IMR-90 (cell line): ENCODE results near the gene PDE4A. TPM values are rescaled to one million over a fixed set of nuclear protein-coding genes. Genes with fewer than 3 reads are reported as not detected.

ENCODE experiments used
- ATAC-seq: fragments of 200-7000 bp; cut with Tn5 transposase; 2 replicates; pipeline ENCODE4 v1.9.1; 2020; ENCODE audit warnings: low read depth, mild to moderate bottlenecking, moderate library complexity
- BruUV-seq: library from RNA; stranded (reverse); fragments of 400-500 nt; replicated peaks from 2 replicates; lab custom pipeline; 2021; lab: Mats Ljungman, UMichigan
- CTCF ChIA-PET: fragments of 300-600 bp; formaldehyde crosslinking; extraction: SDS; loops from one replicate; lab custom pipeline; 2021; ENCODE audit warnings: antibody characterized with exemption; lab: Yijun Ruan, JAX
- POLR2A ChIA-PET: fragments of 300-600 bp; sonication (Branson Sonifier 250); formaldehyde crosslinking; loops from one replicate; lab custom pipeline; 2022; ENCODE audit warnings: antibody characterized with exemption; ENCODE audit not compliant: unreplicated experiment; lab: Charles Lee
- DNase-seq: peaks from one replicate; pipeline ENCODE4 v3.0.0; 2013
- H2AFZ ChIP-seq: replicated peaks from 2 replicates; pipeline ENCODE3; 2013; ENCODE audit warnings: low read length, mild to moderate bottlenecking; ENCODE audit not compliant: poor library complexity
- H2AK5ac ChIP-seq: 2 replicates; pipeline ENCODE4 v1.6.1; 2013; ENCODE audit warnings: low read depth, low read length, inconsistent platforms
- H2AK9ac ChIP-seq: replicated peaks from 2 replicates; pipeline ENCODE3; 2013; ENCODE audit warnings: mild to moderate bottlenecking, low read depth, low read length, moderate library complexity; ENCODE audit not compliant: poor library complexity
- H2BK120ac ChIP-seq: 2 replicates; pipeline ENCODE4 v1.6.1; 2013; ENCODE audit warnings: low read depth, low read length, inconsistent platforms
- H2BK15ac ChIP-seq: 3 replicates; pipeline ENCODE4 v1.6.1; 2013; ENCODE audit warnings: low read depth, low read length, inconsistent platforms
- H2BK20ac ChIP-seq: 2 replicates; pipeline ENCODE4 v1.6.1; 2013; ENCODE audit warnings: low read depth, mild to moderate bottlenecking, inconsistent platforms, low read length, moderate library complexity
- H2BK5ac ChIP-seq: 2 replicates; pipeline ENCODE4 v1.6.1; 2013; ENCODE audit warnings: mild to moderate bottlenecking, low read depth, low read length, inconsistent platforms; ENCODE audit not compliant: poor library complexity, severe bottlenecking
- H3K14ac ChIP-seq: replicated peaks from 2 replicates; pipeline ENCODE4 v1.6.1; 2013; ENCODE audit warnings: low read depth, low read length, inconsistent platforms
- H3K18ac ChIP-seq: 2 replicates; pipeline ENCODE4 v1.6.1; 2013; ENCODE audit warnings: low read depth, low read length, control low read depth
- H3K23ac ChIP-seq: 2 replicates; pipeline ENCODE4 v1.6.1; 2013; ENCODE audit warnings: low read depth, low read length, inconsistent platforms
- H3K27ac ChIP-seq: 2 replicates; pipeline ENCODE4 v1.5.1; 2013; ENCODE audit warnings: mild to moderate bottlenecking, control low read depth, low read length; ENCODE audit not compliant: insufficient read depth
- H3K27me3 ChIP-seq: 2 replicates; pipeline ENCODE4 v1.6.1; 2013; ENCODE audit warnings: low read length; ENCODE audit not compliant: control insufficient read depth, insufficient read depth
- H3K36me3 ChIP-seq: 2 replicates; pipeline ENCODE4 v1.6.1; 2013; ENCODE audit warnings: low read length, mixed read lengths; ENCODE audit not compliant: control insufficient read depth, insufficient read depth
- H3K4ac ChIP-seq: 2 replicates; pipeline ENCODE4 v1.6.1; 2013; ENCODE audit warnings: low read depth, low read length, inconsistent platforms
- H3K4me1 ChIP-seq: 2 replicates; pipeline ENCODE4 v1.6.1; 2013; ENCODE audit warnings: low read length, mixed read lengths; ENCODE audit not compliant: control insufficient read depth, insufficient read depth
- H3K4me2 ChIP-seq: 2 replicates; pipeline ENCODE4 v1.6.1; 2013; ENCODE audit warnings: low read depth, mild to moderate bottlenecking, control low read depth, low read length, moderate library complexity
- H3K4me3 ChIP-seq: 2 replicates; pipeline ENCODE4 v1.5.1; 2013; ENCODE audit warnings: low read depth, mild to moderate bottlenecking, control low read depth, low read length, moderate library complexity; ENCODE audit not compliant: insufficient read depth
- H3K56ac ChIP-seq: 2 replicates; pipeline ENCODE4 v1.6.1; 2013; ENCODE audit warnings: low read length, inconsistent platforms; ENCODE audit not compliant: insufficient read depth; ENCODE audit errors: extremely low read depth
- H3K79me1 ChIP-seq, 2 experiments: 2 replicates each; pipeline ENCODE4 v1.6.1; 2013; ENCODE audit warnings: low read length in 2 of 2, inconsistent platforms in 1 of 2, low read depth in 1 of 2
- H3K9ac ChIP-seq: 2 replicates; pipeline ENCODE4 v1.6.1; 2013; ENCODE audit warnings: low read depth, low read length, control low read depth
- H3K9me1 ChIP-seq: 2 replicates; pipeline ENCODE4 v1.6.1; 2013; ENCODE audit warnings: low read length, inconsistent platforms; ENCODE audit not compliant: insufficient read depth
- H3K9me3 ChIP-seq: 2 replicates; pipeline ENCODE4 v1.6.1; 2013; ENCODE audit warnings: low read length; ENCODE audit not compliant: control insufficient read depth, insufficient read depth
- H4K20me1 ChIP-seq: 2 replicates; pipeline ENCODE4 v1.6.1; 2013; ENCODE audit warnings: low read length, inconsistent platforms; ENCODE audit not compliant: insufficient read depth
- H4K5ac ChIP-seq: 2 replicates; pipeline ENCODE4 v1.6.1; 2013; ENCODE audit warnings: mild to moderate bottlenecking, low read depth, low read length, control low read depth
- H4K8ac ChIP-seq, 2 experiments: 2 replicates each; pipeline ENCODE4 v1.6.1; 2013; ENCODE audit warnings: low read depth in 2 of 2, low read length in 2 of 2, control low read depth in 1 of 2, inconsistent platforms in 1 of 2
- H4K91ac ChIP-seq: 2 replicates; pipeline ENCODE4 v1.6.1; 2013; ENCODE audit warnings: low read depth, low read length, inconsistent platforms; ENCODE audit not compliant: insufficient read depth
- ELK1 ChIP-seq: fragments of 150-350 bp; IDR thresholded peaks from 2 replicates; pipeline ENCODE4 v1.6.1; 2016; ENCODE audit warnings: low read depth, mild to moderate bottlenecking, low read length, moderate library complexity, borderline replicate concordance
- FOS ChIP-seq: fragments of 150-350 bp; IDR thresholded peaks from 2 replicates; pipeline ENCODE4 v1.6.1; 2016; ENCODE audit warnings: low read depth, low read length
- MAZ ChIP-seq: IDR thresholded peaks from 2 replicates; pipeline ENCODE4 v1.6.1; 2012; ENCODE audit warnings: low read depth, mild to moderate bottlenecking, low read length, improper control_type of control experiment, moderate library complexity, borderline replicate concordance
- MXI1 ChIP-seq: IDR thresholded peaks from 2 replicates; pipeline ENCODE4 v1.6.1; 2012; ENCODE audit warnings: low read depth, mild to moderate bottlenecking, low read length, moderate library complexity, borderline replicate concordance
- POLR2A ChIP-seq: IDR thresholded peaks from 2 replicates; pipeline ENCODE4 v1.6.1; 2012; ENCODE audit warnings: mild to moderate bottlenecking, low read depth, low read length
- RAD21 ChIP-seq: IDR thresholded peaks from 2 replicates; pipeline ENCODE4 v1.6.1; 2012; ENCODE audit warnings: low read length, improper control_type of control experiment
- USF2 ChIP-seq: fragments of 150-350 bp; IDR thresholded peaks from 2 replicates; pipeline ENCODE4 v1.6.1; 2017; ENCODE audit warnings: mild to moderate bottlenecking, antibody characterized with exemption, low read length, low read depth
- WGBS, 2 experiments: methylation state at CpG; one replicate each; pipeline versions ENCODE4 v1.1.5 to v1.1.7; 2013; ENCODE audit warnings: missing lambda C conversion rate in 2 of 2; ENCODE audit not compliant: insufficient read length in 1 of 2; ENCODE audit errors: extremely low coverage in 2 of 2; 5-methylcytosine and 5-hydroxymethylcytosine counted together
- dilution Hi-C: fragments of 300-500 bp; cut with HindIII; formaldehyde crosslinking; loops from one replicate; pipeline ENCODE4 v1.14.3; 2018; ENCODE audit warnings: low sequenced_read_pairs; ENCODE audit not compliant: unreplicated experiment
- in situ Hi-C: fragments of 300-500 bp; cut with MboI; formaldehyde crosslinking; loops from 3 replicates; pipeline ENCODE4 v1.14.3; 2019; ENCODE audit warnings: low sequenced_read_pairs, inconsistent platforms, mixed read lengths
- intact Hi-C: fragments of 100-400 bp; cut with micrococcal nuclease; formaldehyde crosslinking; loops from 2 replicates; pipeline ENCODE4 v1.10.0; 2022
- polyA plus RNA-seq, 3 experiments: library from polyadenylated mRNA; depleted of rRNA; stranded (reverse); fragments of >200 nt; gene quantifications; 2 replicates each; pipeline ENCODE4 v1.2.3, GENCODE V29; 2012; ENCODE audit warnings: low replicate concordance in 1 of 3
- total RNA-seq: library from RNA; depleted of rRNA; stranded (reverse); fragments of >200 nt; gene quantifications from 2 replicates; pipeline ENCODE4 v1.2.3, GENCODE V29; 2012

The PDE4A gene
- total and polyA plus RNA-seq, 2 of the 4 experiments (the other 2 are of a cell fraction), result 1.8 to 7.0 TPM

GRCh38 chr19:10418485-10419199 is 1.7 kb upstream of the PDE4A start (continued):
- TF ChIP-seq RAD21, result no peak

DNA sequence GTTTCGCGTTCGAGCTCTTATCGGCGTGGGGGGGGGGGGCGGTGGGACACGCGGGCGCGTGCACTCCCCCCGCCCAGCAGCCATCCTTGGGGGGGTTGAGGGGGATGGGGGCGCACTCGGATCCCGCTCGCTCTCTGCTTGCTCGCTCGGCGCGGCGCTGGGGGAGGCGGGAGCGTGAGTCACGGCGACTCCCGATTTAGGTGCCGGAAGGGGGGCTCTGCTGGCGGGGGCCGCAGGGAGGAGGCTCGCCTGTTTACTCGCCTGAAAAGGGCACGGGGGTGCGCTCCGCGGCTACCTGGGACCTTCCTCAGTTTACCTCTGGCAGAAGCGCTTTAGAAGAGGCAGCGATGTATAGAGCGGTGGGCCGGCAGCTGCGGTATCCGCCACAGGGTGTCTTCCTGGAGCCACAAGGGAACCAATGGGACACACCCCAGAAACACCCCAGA is 1.1 kb upstream of the PDE4A start:
- dilution Hi-C loops, result no loop called here
- H3K4ac ChIP-seq, result no peak overlapping the region
- 0 out of 2 replicates have a peak overlapping the region, but pooled peaks have one; percentile 60 for H2AK5ac ChIP-seq
- H3K9me1 ChIP-seq, result no peaks in the 10 kb centered on the region
- DNase-seq, result no peak
- H2BK20ac ChIP-seq, result no peak overlapping the region
- no peak overlapping the region for H4K8ac ChIP-seq
- ChIA-PET CTCF (interaction anchor here (3.5 kb wide), 1 partner anchor 16 kb away, joined by 37 read pairs; the partner anchor contains the start of gene CDC37), POLR2A (no interaction called here)
- H3K4me3 ChIP-seq, result peak overlapping the region; percentile 13; the same call in 1 of the 2 replicates
- H2BK15ac ChIP-seq, result no peak overlapping the region
- H3K14ac ChIP-seq, result no peak overlapping the region
- H2BK5ac ChIP-seq, result no peak overlapping the region
- peaks cover 31% of the 10 kb centered on the region for H4K20me1 ChIP-seq
- H3K4me2 ChIP-seq, result peak overlapping the region; percentile 70
- H3K79me1 ChIP-seq, result no peaks in the 10 kb centered on the region; a peak in 1 of 4 replicates
- in situ Hi-C loops, result no loop called here
- H3K9me3 ChIP-seq, result no peaks in the 10 kb centered on the region
- H3K56ac ChIP-seq, result no peak overlapping the region
- BruUV-seq, result no TSS peak
- no peak for ATAC-seq
- peaks cover 15% of the 10 kb centered on the region for H3K4me1 ChIP-seq
- no peak overlapping the region for H4K5ac ChIP-seq
- no peak overlapping the region for H3K18ac ChIP-seq
- H3K27ac ChIP-seq, result no peak overlapping the region
- H3K27me3 ChIP-seq, result peaks cover 45% of the 10 kb centered on the region
- H2BK120ac ChIP-seq, result no peak overlapping the region
- 0% methylated on average over 19 of the region's 40 CpGs; no CpG with 5 or more reads in 1 of the 2 experiments for WGBS, 2 experiments
- H4K91ac ChIP-seq, result no peak overlapping the region
- intact Hi-C loops, result no loop called here
- H3K36me3 ChIP-seq, result no peaks in the 10 kb centered on the region
- H2AFZ ChIP-seq, result peak overlapping the region; percentile 85
- H3K23ac ChIP-seq, result no peak overlapping the region
- H2AK9ac ChIP-seq, result peak overlapping the region; percentile 21
- H3K9ac ChIP-seq, result no peak overlapping the region
- TF ChIP-seq FOS (0 out of 2 replicates have a peak, but pooled peaks have one; percentile 10), MXI1 (no peak), POLR2A (no peak), USF2 (no peak), ELK1 (no peak), MAZ (0 out of 2 replicates have a peak, but pooled peaks have one; percentile 29)
